HEK293 (cell line): ENCODE data around the gene FASLG.

Experiments used
- CTCF ChIA-PET: fragments of 350-600 bp; formaldehyde crosslinking; extraction: SDS; loops from one replicate; lab custom pipeline; 2021; ENCODE audit warnings: antibody characterized with exemption; lab: Yijun Ruan, JAX
- POLR2A ChIA-PET: fragments of 300-600 bp; formaldehyde crosslinking; extraction: SDS; loops from one replicate; lab custom pipeline; 2020; ENCODE audit warnings: antibody characterized with exemption, inconsistent platforms; lab: Yijun Ruan, JAX
- H3K27ac ChIP-seq: fragments of 200-500 bp; sonication (Bioruptor generic); 2 replicates; pipeline ENCODE4 v1.5.1; 2014; ENCODE audit warnings: low read depth, low read length, control low read depth, inconsistent platforms; ENCODE audit errors: extremely low read depth
- H3K36me3 ChIP-seq, 2 experiments: fragments of 200-500 bp in 1 of 2; sonication (Bioruptor generic) in 1 of 2; 1 replicate in 1 of 2; 2 replicates in 1 of 2; pipeline ENCODE4 v1.5.1; 2014 to 2017; ENCODE audit warnings: inconsistent platforms in 2 of 2, low read length in 2 of 2; ENCODE audit not compliant: control insufficient read depth in 2 of 2, insufficient read depth in 1 of 2
- H3K4me1 ChIP-seq: fragments of 200-500 bp; sonication (Bioruptor generic); 2 replicates; pipeline ENCODE4 v1.5.1; 2014; ENCODE audit warnings: mild to moderate bottlenecking, low read length, inconsistent platforms; ENCODE audit not compliant: control insufficient read depth, insufficient read depth
- H3K4me3 ChIP-seq: 2 replicates; pipeline ENCODE4 v1.5.1; 2011; ENCODE audit warnings: low read depth, mild to moderate bottlenecking, control low read depth, low read length, moderate library complexity
- H3K9me3 ChIP-seq: fragments of 200-500 bp; sonication (Bioruptor generic); 2 replicates; pipeline ENCODE4 v1.5.1; 2014; ENCODE audit warnings: low read depth, low read length, inconsistent platforms; ENCODE audit not compliant: control insufficient read depth, insufficient read depth
- GLI2 ChIP-seq: fragments of 450-650 bp; formaldehyde crosslinking; IDR thresholded peaks from 2 replicates; pipeline ENCODE4; 2017; ENCODE audit warnings: missing biosample characterization, missing genetic modification characterization, low read depth, borderline replicate concordance
- KLF1 ChIP-seq: fragments of 450-650 bp; formaldehyde crosslinking; IDR thresholded peaks from 2 replicates; pipeline ENCODE4 v1.5.1; 2016; ENCODE audit warnings: missing biosample characterization, missing genetic modification characterization
- SP2 ChIP-seq: fragments of 450-650 bp; formaldehyde crosslinking; IDR thresholded peaks from 2 replicates; pipeline ENCODE4 v1.5.1; 2016; ENCODE audit warnings: missing biosample characterization, missing genetic modification characterization
- ZBTB17 ChIP-seq: fragments of 450-650 bp; formaldehyde crosslinking; IDR thresholded peaks from 2 replicates; pipeline ENCODE4 v1.5.1; 2016; ENCODE audit warnings: missing biosample characterization, missing genetic modification characterization
- ZBTB21 ChIP-seq: fragments of 450-650 bp; formaldehyde crosslinking; IDR thresholded peaks from 2 replicates; pipeline ENCODE4 v1.5.1; 2017; ENCODE audit warnings: missing biosample characterization, missing genetic modification characterization
- ZNF112 ChIP-seq: fragments of 450-650 bp; formaldehyde crosslinking; IDR thresholded peaks from 2 replicates; pipeline ENCODE4 v1.5.0; 2017; ENCODE audit warnings: missing biosample characterization, missing genetic modification characterization
- ZNF2 ChIP-seq: fragments of 450-650 bp; formaldehyde crosslinking; IDR thresholded peaks from 2 replicates; pipeline ENCODE4 v1.5.1; 2016; ENCODE audit warnings: missing biosample characterization, missing genetic modification characterization
- ZNF211 ChIP-seq: fragments of 450-650 bp; formaldehyde crosslinking; IDR thresholded peaks from 2 replicates; pipeline ENCODE4 v1.5.1; 2016; ENCODE audit warnings: low read depth, missing biosample characterization, missing genetic modification characterization
- ZNF404 ChIP-seq: fragments of 450-650 bp; formaldehyde crosslinking; IDR thresholded peaks from 2 replicates; pipeline ENCODE4 v1.5.1; 2017; ENCODE audit warnings: missing biosample characterization, missing genetic modification characterization
- ZNF48 ChIP-seq: fragments of 450-650 bp; formaldehyde crosslinking; IDR thresholded peaks from 2 replicates; pipeline ENCODE4 v1.5.1; 2016; ENCODE audit warnings: missing biosample characterization, missing genetic modification characterization
- ZNF561 ChIP-seq: fragments of 450-650 bp; IDR thresholded peaks from 2 replicates; pipeline ENCODE4 v1.5.1; 2018; ENCODE audit warnings: missing biosample characterization, missing genetic modification characterization, borderline replicate concordance
- ZNF610 ChIP-seq: fragments of 450-650 bp; formaldehyde crosslinking; IDR thresholded peaks from 2 replicates; pipeline ENCODE4 v1.5.1; 2016; ENCODE audit warnings: missing biosample characterization, missing genetic modification characterization, borderline replicate concordance
- ZNF76 ChIP-seq: fragments of 450-650 bp; formaldehyde crosslinking; IDR thresholded peaks from 2 replicates; pipeline ENCODE4; 2016; ENCODE audit warnings: low read depth, missing biosample characterization, missing genetic modification characterization, borderline replicate concordance
- ZNF777 ChIP-seq: fragments of 450-650 bp; formaldehyde crosslinking; IDR thresholded peaks from 2 replicates; pipeline ENCODE4 v1.5.1; 2017; ENCODE audit warnings: missing biosample characterization, missing genetic modification characterization, borderline replicate concordance
- ZXDB ChIP-seq: fragments of 450-650 bp; formaldehyde crosslinking; IDR thresholded peaks from 2 replicates; pipeline ENCODE4 v1.5.1; 2016; ENCODE audit warnings: missing biosample characterization, missing genetic modification characterization
- TF ChIP-seq, protein P1 (sequence below): fragments of 450-650 bp; IDR thresholded peaks from 2 replicates; pipeline ENCODE4 v1.5.1; 2018; ENCODE audit warnings: missing biosample characterization, mild to moderate bottlenecking, missing genetic modification characterization
- TF ChIP-seq, protein P2 (sequence below): fragments of 450-650 bp; formaldehyde crosslinking; IDR thresholded peaks from 2 replicates; pipeline ENCODE4 v1.5.1; 2016; ENCODE audit warnings: missing biosample characterization, missing genetic modification characterization
- TF ChIP-seq, protein P3 (sequence below): fragments of 450-650 bp; IDR thresholded peaks from 2 replicates; pipeline ENCODE4 v1.5.1; 2018; ENCODE audit warnings: missing biosample characterization, missing genetic modification characterization
- TF ChIP-seq, protein P4 (sequence below): IDR thresholded peaks from 2 replicates; pipeline ENCODE4 v1.6.1; 2011; ENCODE audit warnings: mild to moderate bottlenecking, low read depth, low read length, borderline replicate concordance
- TF ChIP-seq, protein P5 (sequence below): fragments of 450-650 bp; formaldehyde crosslinking; IDR thresholded peaks from 2 replicates; pipeline ENCODE4 v1.5.1; 2016; ENCODE audit warnings: missing biosample characterization, missing genetic modification characterization
- TF ChIP-seq, protein P6 (sequence below): fragments of 450-650 bp; formaldehyde crosslinking; IDR thresholded peaks from 2 replicates; pipeline ENCODE4 v1.5.1; 2016; ENCODE audit warnings: missing biosample characterization, missing genetic modification characterization
- TF ChIP-seq, protein P7 (sequence below): fragments of 450-650 bp; formaldehyde crosslinking; IDR thresholded peaks from 2 replicates; pipeline ENCODE4 v1.5.1; 2016; ENCODE audit warnings: missing biosample characterization, missing genetic modification characterization

FASLG gene

DNA sequence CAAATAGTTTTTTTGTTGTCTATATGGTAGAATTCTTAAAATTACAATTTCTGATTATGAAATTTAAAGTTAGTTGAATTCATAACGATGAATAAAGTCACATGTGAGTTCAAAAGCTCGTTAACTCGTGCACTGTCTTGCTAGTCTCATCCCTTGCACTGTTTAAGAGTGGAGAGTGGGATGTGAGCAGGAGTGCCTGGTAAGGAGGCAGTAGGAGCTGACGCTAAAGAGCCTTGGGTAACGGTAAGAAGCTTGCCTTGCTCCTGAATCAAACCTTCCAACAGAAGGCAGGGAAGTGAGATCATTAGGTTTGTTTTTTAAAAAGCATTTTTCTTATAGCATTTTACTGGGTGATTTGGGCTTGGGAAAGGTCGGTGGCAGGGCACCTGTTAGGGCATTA, 2.3 kb upstream of the FASLG start (continued):
- TF ChIP-seq, protein P1, sequence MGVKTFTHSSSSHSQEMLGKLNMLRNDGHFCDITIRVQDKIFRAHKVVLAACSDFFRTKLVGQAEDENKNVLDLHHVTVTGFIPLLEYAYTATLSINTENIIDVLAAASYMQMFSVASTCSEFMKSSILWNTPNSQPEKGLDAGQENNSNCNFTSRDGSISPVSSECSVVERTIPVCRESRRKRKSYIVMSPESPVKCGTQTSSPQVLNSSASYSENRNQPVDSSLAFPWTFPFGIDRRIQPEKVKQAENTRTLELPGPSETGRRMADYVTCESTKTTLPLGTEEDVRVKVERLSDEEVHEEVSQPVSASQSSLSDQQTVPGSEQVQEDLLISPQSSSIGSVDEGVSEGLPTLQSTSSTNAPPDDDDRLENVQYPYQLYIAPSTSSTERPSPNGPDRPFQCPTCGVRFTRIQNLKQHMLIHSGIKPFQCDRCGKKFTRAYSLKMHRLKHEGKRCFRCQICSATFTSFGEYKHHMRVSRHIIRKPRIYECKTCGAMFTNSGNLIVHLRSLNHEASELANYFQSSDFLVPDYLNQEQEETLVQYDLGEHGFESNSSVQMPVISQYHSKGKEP (tag by site-specific recombination) = no peak

DNA sequence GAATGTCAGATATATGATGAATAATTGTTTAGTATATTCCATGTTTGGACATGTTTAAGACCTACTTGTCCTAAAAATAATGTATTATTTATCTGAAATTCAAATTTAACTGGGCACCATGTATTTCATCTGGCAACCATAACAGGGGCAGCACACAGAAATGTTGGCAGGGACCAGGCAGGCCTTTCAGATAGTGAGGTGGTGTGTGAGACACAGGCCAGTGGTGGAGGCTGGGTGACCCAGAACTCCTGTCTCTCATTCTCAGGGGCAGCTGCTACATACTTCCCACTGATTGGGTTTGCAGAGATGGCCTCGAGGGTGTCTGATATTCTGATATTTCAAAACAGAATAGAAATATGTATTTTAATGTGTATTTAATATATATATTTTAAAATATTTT, 1.3 kb upstream of the FASLG start:
- POLR2A ChIA-PET = no interaction called here

DNA sequence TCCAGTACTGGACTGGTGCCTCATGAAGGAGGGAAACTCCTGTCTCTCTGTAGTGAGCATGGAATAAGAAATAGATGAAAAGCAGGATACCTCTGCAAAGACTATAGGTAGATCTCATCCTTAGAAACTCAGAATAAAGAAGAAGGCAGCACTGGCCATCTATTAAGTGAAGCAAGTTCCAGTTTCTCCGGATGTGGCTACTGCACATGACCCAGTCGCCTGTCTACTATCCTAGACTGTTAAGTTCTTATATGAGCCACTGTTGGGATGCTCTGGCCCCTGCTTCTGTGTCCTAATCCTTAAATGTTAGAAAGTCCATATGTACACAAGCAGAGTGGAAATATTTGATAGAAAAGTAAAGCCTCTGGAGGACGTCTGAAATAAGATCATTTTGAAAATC, 2.2 kb downstream of the FASLG start:
- Histone ChIP-seq H3K4me1 (no peaks in the 10 kb centered on the region), H3K4me3 (no peak overlapping the region), H3K9me3 (no peaks in the 10 kb centered on the region), H3K27ac (no peak overlapping the region), H3K36me3 (no peaks in the 10 kb centered on the region)
- ChIA-PET CTCF (no interaction called here), POLR2A (no interaction called here)
- no peak for TF ChIP-seq GLI2 (tag by site-specific recombination)
- TF ChIP-seq, protein P2, sequence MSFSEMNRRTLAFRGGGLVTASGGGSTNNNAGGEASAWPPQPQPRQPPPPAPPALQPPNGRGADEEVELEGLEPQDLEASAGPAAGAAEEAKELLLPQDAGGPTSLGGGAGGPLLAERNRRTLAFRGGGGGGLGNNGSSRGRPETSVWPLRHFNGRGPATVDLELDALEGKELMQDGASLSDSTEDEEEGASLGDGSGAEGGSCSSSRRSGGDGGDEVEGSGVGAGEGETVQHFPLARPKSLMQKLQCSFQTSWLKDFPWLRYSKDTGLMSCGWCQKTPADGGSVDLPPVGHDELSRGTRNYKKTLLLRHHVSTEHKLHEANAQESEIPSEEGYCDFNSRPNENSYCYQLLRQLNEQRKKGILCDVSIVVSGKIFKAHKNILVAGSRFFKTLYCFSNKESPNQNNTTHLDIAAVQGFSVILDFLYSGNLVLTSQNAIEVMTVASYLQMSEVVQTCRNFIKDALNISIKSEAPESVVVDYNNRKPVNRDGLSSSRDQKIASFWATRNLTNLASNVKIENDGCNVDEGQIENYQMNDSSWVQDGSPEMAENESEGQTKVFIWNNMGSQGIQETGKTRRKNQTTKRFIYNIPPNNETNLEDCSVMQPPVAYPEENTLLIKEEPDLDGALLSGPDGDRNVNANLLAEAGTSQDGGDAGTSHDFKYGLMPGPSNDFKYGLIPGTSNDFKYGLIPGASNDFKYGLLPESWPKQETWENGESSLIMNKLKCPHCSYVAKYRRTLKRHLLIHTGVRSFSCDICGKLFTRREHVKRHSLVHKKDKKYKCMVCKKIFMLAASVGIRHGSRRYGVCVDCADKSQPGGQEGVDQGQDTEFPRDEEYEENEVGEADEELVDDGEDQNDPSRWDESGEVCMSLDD (tag by site-specific recombination) = no peak
- no peak for TF ChIP-seq KLF1 (tag by site-specific recombination)
- no peak for TF ChIP-seq ZNF211 (tag by site-specific recombination)
- no peak for TF ChIP-seq ZNF777
- TF ChIP-seq, protein P3, sequence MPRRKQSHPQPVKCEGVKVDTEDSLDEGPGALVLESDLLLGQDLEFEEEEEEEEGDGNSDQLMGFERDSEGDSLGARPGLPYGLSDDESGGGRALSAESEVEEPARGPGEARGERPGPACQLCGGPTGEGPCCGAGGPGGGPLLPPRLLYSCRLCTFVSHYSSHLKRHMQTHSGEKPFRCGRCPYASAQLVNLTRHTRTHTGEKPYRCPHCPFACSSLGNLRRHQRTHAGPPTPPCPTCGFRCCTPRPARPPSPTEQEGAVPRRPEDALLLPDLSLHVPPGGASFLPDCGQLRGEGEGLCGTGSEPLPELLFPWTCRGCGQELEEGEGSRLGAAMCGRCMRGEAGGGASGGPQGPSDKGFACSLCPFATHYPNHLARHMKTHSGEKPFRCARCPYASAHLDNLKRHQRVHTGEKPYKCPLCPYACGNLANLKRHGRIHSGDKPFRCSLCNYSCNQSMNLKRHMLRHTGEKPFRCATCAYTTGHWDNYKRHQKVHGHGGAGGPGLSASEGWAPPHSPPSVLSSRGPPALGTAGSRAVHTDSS = no peak
- TF ChIP-seq, protein P4, sequence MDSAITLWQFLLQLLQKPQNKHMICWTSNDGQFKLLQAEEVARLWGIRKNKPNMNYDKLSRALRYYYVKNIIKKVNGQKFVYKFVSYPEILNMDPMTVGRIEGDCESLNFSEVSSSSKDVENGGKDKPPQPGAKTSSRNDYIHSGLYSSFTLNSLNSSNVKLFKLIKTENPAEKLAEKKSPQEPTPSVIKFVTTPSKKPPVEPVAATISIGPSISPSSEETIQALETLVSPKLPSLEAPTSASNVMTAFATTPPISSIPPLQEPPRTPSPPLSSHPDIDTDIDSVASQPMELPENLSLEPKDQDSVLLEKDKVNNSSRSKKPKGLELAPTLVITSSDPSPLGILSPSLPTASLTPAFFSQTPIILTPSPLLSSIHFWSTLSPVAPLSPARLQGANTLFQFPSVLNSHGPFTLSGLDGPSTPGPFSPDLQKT = no peak
- TF ChIP-seq ZNF404 (tag by site-specific recombination) = no peak
- no peak for TF ChIP-seq ZNF561
- TF ChIP-seq ZXDB (tag by site-specific recombination) = no peak
- TF ChIP-seq, protein P5, sequence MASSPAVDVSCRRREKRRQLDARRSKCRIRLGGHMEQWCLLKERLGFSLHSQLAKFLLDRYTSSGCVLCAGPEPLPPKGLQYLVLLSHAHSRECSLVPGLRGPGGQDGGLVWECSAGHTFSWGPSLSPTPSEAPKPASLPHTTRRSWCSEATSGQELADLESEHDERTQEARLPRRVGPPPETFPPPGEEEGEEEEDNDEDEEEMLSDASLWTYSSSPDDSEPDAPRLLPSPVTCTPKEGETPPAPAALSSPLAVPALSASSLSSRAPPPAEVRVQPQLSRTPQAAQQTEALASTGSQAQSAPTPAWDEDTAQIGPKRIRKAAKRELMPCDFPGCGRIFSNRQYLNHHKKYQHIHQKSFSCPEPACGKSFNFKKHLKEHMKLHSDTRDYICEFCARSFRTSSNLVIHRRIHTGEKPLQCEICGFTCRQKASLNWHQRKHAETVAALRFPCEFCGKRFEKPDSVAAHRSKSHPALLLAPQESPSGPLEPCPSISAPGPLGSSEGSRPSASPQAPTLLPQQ (tag by site-specific recombination) = no peak
- no peak for TF ChIP-seq ZNF610
- no peak for TF ChIP-seq ZNF112 (tag by site-specific recombination)
- TF ChIP-seq ZBTB17 (tag by site-specific recombination) = no peak
- TF ChIP-seq ZNF76 (tag by site-specific recombination) = no peak
- TF ChIP-seq ZBTB21 = no peak

More for the DNA sequence above, 1.3 kb upstream of the FASLG start:
- H3K36me3 ChIP-seq = no peaks in the 10 kb centered on the region
- CTCF ChIA-PET = no interaction called here
- no peaks in the 10 kb centered on the region for H3K9me3 ChIP-seq
- no peak overlapping the region for H3K4me3 ChIP-seq
- no peaks in the 10 kb centered on the region for H3K4me1 ChIP-seq
- no peak for TF ChIP-seq SP2 (tag by site-specific recombination)
- TF ChIP-seq, protein P6, sequence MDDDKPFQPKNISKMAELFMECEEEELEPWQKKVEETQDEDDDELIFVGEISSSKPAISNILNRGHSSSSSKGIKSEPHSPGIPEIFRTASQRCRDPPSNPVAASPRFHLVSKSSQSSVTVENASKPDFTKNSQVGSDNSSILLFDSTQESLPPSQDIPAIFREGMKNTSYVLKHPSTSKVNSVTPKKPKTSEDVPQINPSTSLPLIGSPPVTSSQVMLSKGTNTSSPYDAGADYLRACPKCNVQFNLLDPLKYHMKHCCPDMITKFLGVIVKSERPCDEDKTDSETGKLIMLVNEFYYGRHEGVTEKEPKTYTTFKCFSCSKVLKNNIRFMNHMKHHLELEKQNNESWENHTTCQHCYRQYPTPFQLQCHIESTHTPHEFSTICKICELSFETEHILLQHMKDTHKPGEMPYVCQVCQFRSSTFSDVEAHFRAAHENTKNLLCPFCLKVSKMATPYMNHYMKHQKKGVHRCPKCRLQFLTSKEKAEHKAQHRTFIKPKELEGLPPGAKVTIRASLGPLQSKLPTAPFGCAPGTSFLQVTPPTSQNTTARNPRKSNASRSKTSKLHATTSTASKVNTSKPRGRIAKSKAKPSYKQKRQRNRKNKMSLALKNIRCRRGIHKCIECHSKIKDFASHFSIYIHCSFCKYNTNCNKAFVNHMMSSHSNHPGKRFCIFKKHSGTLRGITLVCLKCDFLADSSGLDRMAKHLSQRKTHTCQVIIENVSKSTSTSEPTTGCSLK = no peak
- TF ChIP-seq ZNF48 = no peak
- TF ChIP-seq, protein P7, sequence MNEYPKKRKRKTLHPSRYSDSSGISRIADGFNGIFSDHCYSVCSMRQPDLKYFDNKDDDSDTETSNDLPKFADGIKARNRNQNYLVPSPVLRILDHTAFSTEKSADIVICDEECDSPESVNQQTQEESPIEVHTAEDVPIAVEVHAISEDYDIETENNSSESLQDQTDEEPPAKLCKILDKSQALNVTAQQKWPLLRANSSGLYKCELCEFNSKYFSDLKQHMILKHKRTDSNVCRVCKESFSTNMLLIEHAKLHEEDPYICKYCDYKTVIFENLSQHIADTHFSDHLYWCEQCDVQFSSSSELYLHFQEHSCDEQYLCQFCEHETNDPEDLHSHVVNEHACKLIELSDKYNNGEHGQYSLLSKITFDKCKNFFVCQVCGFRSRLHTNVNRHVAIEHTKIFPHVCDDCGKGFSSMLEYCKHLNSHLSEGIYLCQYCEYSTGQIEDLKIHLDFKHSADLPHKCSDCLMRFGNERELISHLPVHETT (tag by site-specific recombination) = no peak
- TF ChIP-seq ZNF2 (tag by site-specific recombination) = no peak
- H3K27ac ChIP-seq = no peak overlapping the region
